H9 (cell line): ENCODE results near the gene KRTAP10-5. TPM values are rescaled to one million over a fixed set of nuclear protein-coding genes. Genes with fewer than 3 reads are reported as not detected.

ENCODE experiments used
- DNase-seq: peaks from one replicate; pipeline ENCODE4 v3.0.0-alpha.2; 2017
- H2AFZ ChIP-seq: one replicate; pipeline ENCODE4 v1.6.1; 2013; ENCODE audit warnings: mild to moderate bottlenecking, low read length, control low read depth, moderate library complexity
- H2AK5ac ChIP-seq: 2 replicates; pipeline ENCODE4 v1.6.1; 2013; ENCODE audit warnings: low read length, control low read depth, mixed read lengths; ENCODE audit not compliant: insufficient read length
- H2BK120ac ChIP-seq: one replicate; pipeline ENCODE4 v1.6.1; 2013; ENCODE audit warnings: low read depth, mild to moderate bottlenecking, low read length, control low read depth, inconsistent platforms; ENCODE audit not compliant: poor library complexity, severe bottlenecking
- H2BK12ac ChIP-seq: 2 replicates; pipeline ENCODE4 v1.6.1; 2013; ENCODE audit warnings: low read length, control low read depth, mixed read lengths, low read depth; ENCODE audit not compliant: insufficient read length
- H2BK15ac ChIP-seq: 2 replicates; pipeline ENCODE4 v1.6.1; 2013; ENCODE audit warnings: low read depth, low read length, control low read depth
- H2BK20ac ChIP-seq: one replicate; pipeline ENCODE4 v1.6.1; 2013; ENCODE audit warnings: low read depth, mild to moderate bottlenecking, low read length, control low read depth, inconsistent platforms; ENCODE audit not compliant: poor library complexity, severe bottlenecking
- H2BK5ac ChIP-seq: 2 replicates; pipeline ENCODE4 v1.6.1; 2013; ENCODE audit warnings: low read length, control low read depth, mixed read lengths; ENCODE audit not compliant: insufficient read length
- H3K14ac ChIP-seq: 2 replicates; pipeline ENCODE4 v1.6.1; 2013; ENCODE audit warnings: low read length, control low read depth; ENCODE audit not compliant: insufficient read depth
- H3K18ac ChIP-seq: 2 replicates; pipeline ENCODE4 v1.6.1; 2013; ENCODE audit warnings: low read depth, mild to moderate bottlenecking, mixed read lengths, low read length, control low read depth; ENCODE audit not compliant: insufficient read length
- H3K23ac ChIP-seq: 2 replicates; pipeline ENCODE4 v1.6.1; 2013; ENCODE audit warnings: low read length, control low read depth, mixed read lengths, low read depth; ENCODE audit not compliant: insufficient read length
- H3K23me2 ChIP-seq: 2 replicates; pipeline ENCODE4 v1.6.1; 2013; ENCODE audit warnings: low read depth, mild to moderate bottlenecking, mixed read lengths, low read length, control low read depth; ENCODE audit not compliant: insufficient read length, poor library complexity, severe bottlenecking
- H3K27ac ChIP-seq: 2 replicates; pipeline ENCODE4 v1.5.1; 2013; ENCODE audit warnings: low read length, control low read depth, mixed read lengths, low read depth; ENCODE audit not compliant: insufficient read length
- H3K27me3 ChIP-seq: 2 replicates; pipeline ENCODE4 v1.6.1; 2013; ENCODE audit warnings: low read length, control low read depth, inconsistent platforms; ENCODE audit not compliant: insufficient read depth
- H3K4ac ChIP-seq: 2 replicates; pipeline ENCODE4 v1.6.1; 2013; ENCODE audit warnings: low read depth, mild to moderate bottlenecking, control low read depth, inconsistent platforms, low read length, moderate library complexity
- H3K4me1 ChIP-seq: 2 replicates; pipeline ENCODE4 v1.6.1; 2013; ENCODE audit warnings: low read length, control low read depth, inconsistent platforms; ENCODE audit not compliant: insufficient read depth
- H3K4me2 ChIP-seq: 2 replicates; pipeline ENCODE4 v1.6.1; 2013; ENCODE audit warnings: low read length, control low read depth, mixed read lengths; ENCODE audit not compliant: insufficient read length, insufficient read depth
- H3K56ac ChIP-seq: 2 replicates; pipeline ENCODE4 v1.6.1; 2013; ENCODE audit warnings: low read depth, mild to moderate bottlenecking, mixed read lengths, low read length, control low read depth; ENCODE audit not compliant: insufficient read length
- H3K79me1 ChIP-seq: 2 replicates; pipeline ENCODE4 v1.6.1; 2013; ENCODE audit warnings: low read depth, mild to moderate bottlenecking, moderate library complexity, low read length, control low read depth, inconsistent platforms; ENCODE audit not compliant: insufficient read depth, poor library complexity, severe bottlenecking
- H3K79me2 ChIP-seq: 2 replicates; pipeline ENCODE4 v1.6.1; 2013; ENCODE audit warnings: low read length, control low read depth, inconsistent platforms; ENCODE audit not compliant: insufficient read depth
- H3K9ac ChIP-seq: 2 replicates; pipeline ENCODE4 v1.6.1; 2013; ENCODE audit warnings: low read length, control low read depth, mixed read lengths; ENCODE audit not compliant: insufficient read length; ENCODE audit errors: extremely low read depth
- H3K9me3 ChIP-seq: one replicate; pipeline ENCODE4 v1.6.1; 2013; ENCODE audit warnings: low read depth, low read length, inconsistent platforms; ENCODE audit not compliant: control insufficient read depth
- H3T11ph ChIP-seq: one replicate; pipeline ENCODE4 v1.6.1; 2013; ENCODE audit warnings: mild to moderate bottlenecking, low read length, control low read depth, inconsistent platforms
- H4K20me1 ChIP-seq: one replicate; pipeline ENCODE4 v1.6.1; 2013; ENCODE audit not compliant: control insufficient read depth, insufficient read length, insufficient read depth
- H4K5ac ChIP-seq: 2 replicates; pipeline ENCODE4 v1.6.1; 2013; ENCODE audit warnings: low read depth, mild to moderate bottlenecking, mixed read lengths, low read length, control low read depth; ENCODE audit not compliant: insufficient read length
- H4K8ac ChIP-seq: replicated peaks from 2 replicates; pipeline ENCODE4 v1.6.1; 2013; ENCODE audit warnings: low read length, control low read depth, mixed read lengths, low read depth; ENCODE audit not compliant: insufficient read length
- H4K91ac ChIP-seq: 2 replicates; pipeline ENCODE4 v1.6.1; 2013; ENCODE audit warnings: low read depth, mild to moderate bottlenecking, moderate library complexity, mixed read lengths, low read length, control low read depth; ENCODE audit not compliant: insufficient read length
- H3K27ac Mint-ChIP-seq, 3 experiments: 2 replicates in 2 of 3; 3 replicates in 1 of 3; pipeline ENCODE4 v1.8.0; 2020 to 2021; ENCODE audit warnings: mixed read lengths in 3 of 3, mild to moderate bottlenecking in 1 of 3, moderate library complexity in 1 of 3
- H3K27me3 Mint-ChIP-seq: 2 replicates; pipeline ENCODE4 v1.8.0; 2021; ENCODE audit warnings: low read depth, mild to moderate bottlenecking, moderate library complexity, mixed read lengths
- H3K36me3 Mint-ChIP-seq, 3 experiments: 2 replicates in 2 of 3; 3 replicates in 1 of 3; pipeline ENCODE4 v1.8.0; 2020 to 2021; ENCODE audit warnings: low read depth in 3 of 3, mixed read lengths in 3 of 3; ENCODE audit not compliant: insufficient read depth in 1 of 3
- H3K4me1 Mint-ChIP-seq, 2 experiments: 2 replicates each; pipeline ENCODE4 v1.8.0; 2020; ENCODE audit warnings: mixed read lengths in 2 of 2
- H3K4me3 Mint-ChIP-seq, 2 experiments: 2 replicates in 1 of 2; 3 replicates in 1 of 2; pipeline ENCODE4 v1.8.0; 2020 to 2021; ENCODE audit warnings: mild to moderate bottlenecking in 2 of 2, mixed read lengths in 2 of 2, moderate library complexity in 1 of 2
- H3K9me3 Mint-ChIP-seq, 2 experiments: 2 replicates in 1 of 2; 3 replicates in 1 of 2; pipeline ENCODE4 v1.8.0; 2020; ENCODE audit warnings: mild to moderate bottlenecking in 2 of 2, mixed read lengths in 2 of 2, moderate library complexity in 1 of 2
- CTCF ChIP-seq: fragments of 200-600 bp; sonication (generic); conservative IDR thresholded peaks from 3 replicates; pipeline ENCODE4 v1.8.0; 2021; ENCODE audit warnings: antibody characterized with exemption, mild to moderate bottlenecking
- WGBS: extraction: QIAGEN DNeasy Blood & Tissue Kit; methylation state at CpG from one replicate; pipeline ENCODE4 v1.1.7; 2013; ENCODE audit warnings: missing lambda C conversion rate, low lambda C conversion rate, mixed read lengths; ENCODE audit not compliant: insufficient read length; ENCODE audit errors: extremely low coverage; 5-methylcytosine and 5-hydroxymethylcytosine counted together
- total RNA-seq: library from RNA; stranded (reverse); gene quantifications from 2 replicates; pipeline ENCODE4 v1.2.1, GENCODE V29; 2021

Gene KRTAP10-5
- total RNA-seq, 1 experiment from 2014 or later = not detected

GRCh38 chr21:44598061-44598460 is 17.7 kb upstream of the KRTAP10-5 start:
- no peak overlapping the region for H4K5ac ChIP-seq
- no peak overlapping the region for H3K9ac ChIP-seq
- peak overlapping the region; percentile 73 for H3K18ac ChIP-seq
- H2BK12ac ChIP-seq = no peak overlapping the region
- H3K23me2 ChIP-seq = no peaks in the 10 kb centered on the region
- no peak overlapping the region for H2AK5ac ChIP-seq
- H3K4me1 ChIP-seq = no peaks in the 10 kb centered on the region
- H3K56ac ChIP-seq = no peak overlapping the region
- H3K27me3 Mint-ChIP-seq = no peaks in the 10 kb centered on the region; the same call in 1 of the 2 replicates
- H2BK5ac ChIP-seq = no peak overlapping the region
- H3T11ph ChIP-seq = peak overlapping the region; percentile 23
- no peaks in the 10 kb centered on the region for H3K27me3 ChIP-seq
- no peak overlapping the region for H2BK20ac ChIP-seq
- no peaks in the 10 kb centered on the region for H3K79me2 ChIP-seq
- no peaks in the 10 kb centered on the region for H3K9me3 ChIP-seq
- WGBS = no CpG with 5 or more reads among the region's 11 CpGs
- no peak overlapping the region; the same call in 1 of the 2 replicates for H3K4ac ChIP-seq
- no peak overlapping the region for H4K8ac ChIP-seq
- H2AFZ ChIP-seq = no peak overlapping the region
- H3K4me1 Mint-ChIP-seq = peaks cover 46 to 57% of the 10 kb centered on the region in 2 experiments
- H3K14ac ChIP-seq = peak overlapping the region; percentile 73; the same call in 1 of the 2 replicates
- no peak overlapping the region for H2BK120ac ChIP-seq
- peak overlapping the region in 2 of 3 experiments; percentile 90 to 94; a peak in 4 of 7 replicates for H3K27ac Mint-ChIP-seq
- H3K4me2 ChIP-seq = no peak overlapping the region
- H3K9me3 Mint-ChIP-seq = no peaks in the 10 kb centered on the region; a peak in 2 of 5 replicates
- no peaks in the 10 kb centered on the region for H4K20me1 ChIP-seq
- H3K27ac ChIP-seq = peak overlapping the region; percentile 47
- H2BK15ac ChIP-seq = no peak overlapping the region
- no peaks in the 10 kb centered on the region for H3K79me1 ChIP-seq
- H4K91ac ChIP-seq = no peak overlapping the region
- TF ChIP-seq CTCF = no peak
- no peak overlapping the region for H3K4me3 Mint-ChIP-seq
- DNase-seq = peak; percentile 61
- no peak overlapping the region for H3K23ac ChIP-seq
- H3K36me3 Mint-ChIP-seq = peaks cover 0 to 4% (median 0%) of the 10 kb centered on the region in 3 experiments; a peak in 1 of 7 replicates
